Aorta (tissue), 5 donors: ENCODE data around the gene PKDCC. TPM values are rescaled to one million over a fixed set of nuclear protein-coding genes. Genes with fewer than 3 reads are reported as not detected.
A peak's percentile ranks its signal among the peaks of the same experiment; 100 is the strongest.

Source experiments
- ATAC-seq: fragments of 200-7000 bp; cut with Tn5 transposase; one replicate; pipeline ENCODE4 v1.9.1; 2022; ENCODE audit warnings: moderate library complexity; ENCODE audit not compliant: low FRiP score
- DNase-seq, 2 donors: peaks; one replicate each; pipeline ENCODE4 v3.0.0-alpha.2; 2020
- H3K27ac ChIP-seq, 2 donors: one replicate each; pipeline ENCODE4 v1.5.1; 2013; ENCODE audit warnings: low read length in 2 of 2, mild to moderate bottlenecking in 2 of 2, moderate library complexity in 2 of 2, control low read depth in 1 of 2, inconsistent platforms in 1 of 2, low read depth in 1 of 2
- H3K27me3 ChIP-seq, 2 donors: one replicate each; pipeline ENCODE4 v1.6.1; 2013; ENCODE audit warnings: control low read depth in 1 of 2, low read length in 1 of 2, mild to moderate bottlenecking in 1 of 2, moderate library complexity in 1 of 2; ENCODE audit not compliant: insufficient read depth in 2 of 2, control insufficient read depth in 1 of 2
- H3K36me3 ChIP-seq, 2 donors: one replicate each; pipeline ENCODE4 v1.6.1; 2013; ENCODE audit warnings: control low read depth in 1 of 2, low read length in 1 of 2, mild to moderate bottlenecking in 1 of 2; ENCODE audit not compliant: insufficient read depth in 2 of 2, control insufficient read depth in 1 of 2
- H3K4me1 ChIP-seq, 2 donors: one replicate each; pipeline ENCODE4 v1.6.1; 2013; ENCODE audit warnings: low read length in 2 of 2, control low read depth in 1 of 2, mild to moderate bottlenecking in 1 of 2, moderate library complexity in 1 of 2; ENCODE audit not compliant: insufficient read depth in 2 of 2, control insufficient read depth in 1 of 2
- H3K4me3 ChIP-seq, 2 donors: one replicate each; pipeline ENCODE4 v1.5.1; 2013; ENCODE audit warnings: low read length in 2 of 2, control low read depth in 1 of 2, mild to moderate bottlenecking in 1 of 2
- H3K9me3 ChIP-seq: one replicate; pipeline ENCODE4 v1.6.1; 2013; ENCODE audit warnings: mild to moderate bottlenecking, low read length; ENCODE audit not compliant: control insufficient read depth
- WGBS, 2 donors: extraction: QIAGEN DNeasy Blood & Tissue Kit; methylation state at CpG; one replicate each; pipeline ENCODE4 v1.1.7; 2013; 5-methylcytosine and 5-hydroxymethylcytosine counted together
- intact Hi-C, 2 donors: fragments of 100-400 bp; cut with DNase I; formaldehyde crosslinking; loops; one replicate each; pipeline versions ENCODE4 v1.14.2 to v1.15.0; 2022
- polyA plus RNA-seq, 2 donors: library from polyadenylated mRNA; stranded (reverse); fragments of 200-250 nt; gene quantifications; one replicate each; pipeline ENCODE4 v1.2.3, GENCODE V29; 2013
- total RNA-seq, 2 donors: library from RNA; stranded (reverse); fragmentation: NEBNext Ultra II Directional; extraction: Animal tissue kit (Norgen Biotek cat#: 25700); gene quantifications; one replicate each; pipeline ENCODE4 v1.2.1, GENCODE V29; 2021
- donor health status: healthy with polysubstance abuse.
- donor health status: Bipolar disorder and iron deficiency.
- donor health status: DM: no; HTN: no; CAD: no.
- donor health status: DM: no; HTN: no; CAD: no.
- donor health status: DM: yes; HTN: yes; CAD: no.

Gene PKDCC
- total and polyA plus RNA-seq, 4 donors: 48.8 to 258 (median 165) TPM

DNA sequence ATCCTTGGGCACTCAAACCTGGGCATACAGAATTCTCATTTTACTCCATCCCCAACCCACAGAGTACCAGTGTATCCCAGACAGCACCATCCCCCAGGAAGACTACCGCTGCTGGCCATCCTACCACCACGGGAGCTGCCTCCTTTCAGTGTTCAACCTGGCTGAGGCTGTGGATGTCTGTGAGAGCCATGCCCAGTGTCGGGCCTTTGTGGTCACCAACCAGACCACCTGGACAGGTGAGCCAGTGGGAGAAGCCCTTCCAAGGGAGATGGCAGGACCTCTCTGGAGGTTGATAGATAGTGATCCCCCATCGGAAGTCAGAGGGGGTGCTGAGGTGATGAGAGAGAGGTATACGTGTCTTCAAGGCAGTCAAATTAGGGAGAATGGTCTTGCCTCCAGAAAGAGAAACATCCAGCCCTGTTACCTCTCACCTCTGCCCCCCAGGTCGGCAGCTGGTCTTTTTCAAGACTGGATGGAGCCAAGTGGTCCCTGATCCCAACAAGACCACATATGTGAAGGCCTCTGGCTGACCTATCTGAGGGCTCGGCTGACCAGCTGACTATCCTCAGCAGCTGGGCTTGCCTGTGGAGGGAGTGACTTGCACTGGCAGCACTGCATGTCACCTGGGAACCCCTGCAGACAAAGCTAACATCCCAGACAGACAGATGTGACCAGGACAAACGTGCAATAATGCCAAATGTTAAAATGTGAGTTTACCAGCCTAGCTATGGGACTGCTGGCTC lies 9.5 kb downstream of the PKDCC start:
- Histone ChIP-seq H3K27me3 (no peaks in the 10 kb centered on the region), H3K9me3 (no peaks in the 10 kb centered on the region), H3K4me1 (peaks cover 6 to 7% of the 10 kb centered on the region in 2 donors), H3K36me3 (peaks cover 5 to 24% of the 10 kb centered on the region in 2 donors), H3K27ac (peak overlapping the region in 1 of 2 donors; percentile 53), H3K4me3 (no peak overlapping the region)
- intact Hi-C loops: loop anchor here (10.0 kb wide), 2 partner anchors 163 to 1167 kb away; partner anchors contain the start of gene ZFP36L2 (in 1 of the 2)
- no peak for ATAC-seq
- no peak for DNase-seq
- WGBS, 2 donors: 67 to 71% methylated on average over 8 of the region's 8 CpGs

DNA sequence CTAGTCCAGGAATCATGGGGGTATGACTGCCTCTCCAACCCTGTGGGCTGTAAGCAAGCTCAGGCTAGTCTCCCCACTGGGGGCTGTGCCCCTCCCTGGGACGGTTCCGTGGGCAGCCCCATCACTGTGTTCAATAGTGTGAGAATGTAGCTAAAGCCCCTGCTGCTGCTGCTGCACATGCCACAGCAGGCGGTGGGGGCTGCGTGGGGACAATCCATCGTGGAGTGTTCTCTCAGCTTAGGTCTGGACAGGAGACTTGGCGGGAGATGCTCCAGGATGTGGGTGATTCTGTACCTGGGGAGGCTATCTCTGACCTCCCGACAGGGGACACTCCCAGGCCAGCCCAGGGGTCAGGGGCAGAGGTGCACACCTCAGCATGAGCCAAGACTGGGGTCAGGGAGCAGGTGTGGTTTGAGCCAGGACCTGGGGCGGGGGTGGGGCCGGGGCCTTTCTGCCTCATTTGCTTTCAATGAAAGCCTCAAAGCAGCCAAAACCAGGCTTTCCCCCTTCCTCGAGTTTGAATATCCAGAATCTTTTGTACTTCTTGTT lies 10.2 kb downstream of the PKDCC start:
- WGBS, 2 donors: 71 to 73% methylated on average over 10 of the region's 10 CpGs
- H3K4me1 ChIP-seq: peaks cover 6 to 7% of the 10 kb centered on the region in 2 donors

DNA sequence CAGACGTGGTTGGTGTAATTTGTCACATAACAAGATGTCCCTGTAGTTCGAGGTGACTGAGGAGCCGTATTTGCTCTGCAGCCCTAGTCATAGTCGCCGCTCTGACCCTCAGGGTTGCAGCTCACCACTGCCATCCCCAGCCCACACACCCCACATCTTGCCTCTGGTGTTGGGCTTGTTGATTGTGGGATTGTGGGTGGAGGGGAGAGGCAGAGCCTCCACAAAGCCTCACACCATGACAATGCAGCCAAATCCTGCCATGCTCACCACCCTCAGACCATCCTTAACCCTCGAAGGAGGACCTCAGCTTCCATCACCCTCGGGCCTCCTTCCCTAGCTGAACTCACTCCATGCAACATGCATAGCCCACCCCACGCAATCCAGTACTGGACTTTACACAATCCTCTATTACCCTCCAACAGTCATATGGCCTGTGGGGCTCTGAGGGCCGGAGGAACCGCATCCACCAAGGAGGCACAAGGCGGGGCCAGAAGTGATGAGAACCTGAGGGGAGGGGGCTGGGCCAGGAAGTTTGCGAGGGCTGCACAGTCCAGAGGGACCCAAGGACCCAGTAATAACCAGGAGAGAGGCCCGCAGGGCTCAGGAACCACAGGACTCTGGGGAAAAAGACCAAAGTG lies 11.6 kb downstream of the PKDCC start:
- intact Hi-C loops: loop anchor here (10.0 kb wide), 2 partner anchors 165 to 1165 kb away; partner anchors contain the start of gene ZFP36L2 (in 1 of the 2)
- WGBS, 2 donors: 62 to 67% methylated on average over 13 of the region's 13 CpGs
- H3K36me3 ChIP-seq: peaks cover 5 to 24% of the 10 kb centered on the region in 2 donors
- DNase-seq (no peak), ATAC-seq (no peak)
- H3K9me3 ChIP-seq: no peaks in the 10 kb centered on the region
- peak overlapping the region; percentile 43 to 77 for H3K27ac ChIP-seq
- peaks cover 3 to 10% of the 10 kb centered on the region in 2 donors for H3K4me1 ChIP-seq
- H3K27me3 ChIP-seq: no peaks in the 10 kb centered on the region
- H3K4me3 ChIP-seq: no peak overlapping the region

More for the DNA sequence above, 10.2 kb downstream of the PKDCC start:
- no peak overlapping the region for H3K4me3 ChIP-seq
- H3K9me3 ChIP-seq: no peaks in the 10 kb centered on the region
- ATAC-seq: no peak
- intact Hi-C loops: loop anchor here (10.0 kb wide), 2 partner anchors 163 to 1167 kb away; partner anchors contain the start of gene ZFP36L2 (in 1 of the 2)
- H3K27me3 ChIP-seq: no peaks in the 10 kb centered on the region
- H3K36me3 ChIP-seq: peaks cover 5 to 24% of the 10 kb centered on the region in 2 donors
- no peak for DNase-seq
- H3K27ac ChIP-seq: peak overlapping the region in 1 of 2 donors; percentile 25

DNA sequence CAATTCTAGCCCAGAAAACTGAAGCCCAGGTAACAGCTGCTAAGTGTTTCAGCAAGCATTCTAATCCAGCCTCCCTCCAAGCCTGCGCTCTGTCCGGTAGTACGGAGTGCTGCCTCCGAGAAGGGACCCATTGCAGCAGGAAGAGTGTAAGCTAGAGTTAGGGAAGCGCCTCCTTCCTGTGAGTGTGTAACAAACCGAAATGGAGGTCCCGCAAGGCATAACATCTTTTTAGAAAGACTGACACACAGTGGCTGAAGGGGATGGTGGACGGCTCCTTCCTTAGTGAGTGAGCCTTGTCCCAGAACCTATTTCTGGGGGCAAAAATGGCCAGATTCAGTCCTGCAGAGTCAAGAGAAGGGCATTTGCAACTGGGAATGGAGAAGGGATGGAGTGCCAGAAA lies 12.2 kb downstream of the PKDCC start:
- DNase-seq (no peak), ATAC-seq (no peak)
- H3K27me3 ChIP-seq: no peaks in the 10 kb centered on the region
- intact Hi-C loops: loop anchor here in 1 of 2 donors (5.0 kb wide), 1 partner anchor 93 kb away; no protein-coding TSS in a partner anchor
- peaks cover 5 to 22% of the 10 kb centered on the region in 2 donors for H3K36me3 ChIP-seq
- no peaks in the 10 kb centered on the region for H3K9me3 ChIP-seq
- 52 to 59% methylated on average over 8 of the region's 8 CpGs for WGBS, 2 donors
- H3K4me1 ChIP-seq: peaks cover 3 to 10% of the 10 kb centered on the region in 2 donors
- peak overlapping the region; percentile 43 to 77 for H3K27ac ChIP-seq
- H3K4me3 ChIP-seq: no peak overlapping the region

DNA sequence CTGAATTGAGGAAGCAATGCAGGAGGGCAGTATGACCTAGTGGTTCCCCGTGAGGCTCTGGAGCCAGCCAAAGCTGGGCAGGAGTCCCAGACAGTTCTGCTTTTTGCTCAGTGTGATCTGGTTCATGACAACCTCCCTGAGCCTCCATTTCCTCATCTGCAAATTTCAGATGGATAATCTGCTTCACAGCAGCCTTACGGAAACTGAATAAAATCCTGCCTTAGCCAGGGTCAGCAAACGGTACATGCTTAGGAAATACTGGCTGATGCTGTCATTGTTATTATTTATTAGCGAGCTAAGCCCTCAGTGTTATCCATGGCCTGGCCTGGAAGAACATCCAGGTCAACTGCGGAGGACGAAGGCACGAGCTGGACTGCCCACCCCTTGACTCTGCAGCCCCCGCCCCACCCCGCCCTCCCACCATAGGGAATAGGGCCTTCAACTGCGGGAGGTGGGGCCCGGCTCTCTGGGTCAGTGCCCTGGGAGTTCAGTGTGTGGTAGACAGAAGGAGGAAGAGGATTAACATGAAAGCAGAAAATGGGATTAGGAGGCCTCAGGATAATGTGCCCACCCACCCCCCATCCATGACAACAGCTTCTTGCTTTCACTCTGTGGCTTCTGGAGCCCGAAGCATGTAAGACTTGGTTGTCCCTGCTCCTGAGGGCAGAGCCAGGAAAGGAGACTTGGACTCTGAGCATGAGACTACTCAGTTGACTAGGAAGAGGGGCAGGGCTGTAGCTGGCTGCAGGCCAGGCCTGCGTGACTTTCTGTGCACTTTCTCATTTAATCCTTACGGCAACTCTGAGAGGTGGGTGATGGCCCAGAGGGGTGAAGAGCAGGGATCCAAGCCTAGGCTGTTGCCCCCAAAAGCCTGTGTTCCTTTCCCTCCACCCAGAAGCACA lies 13.1 kb downstream of the PKDCC start:
- Histone ChIP-seq H3K4me1 (peaks cover 3 to 8% of the 10 kb centered on the region in 2 donors), H3K27me3 (no peaks in the 10 kb centered on the region), H3K36me3 (peaks cover 3 to 20% of the 10 kb centered on the region in 2 donors), H3K9me3 (no peaks in the 10 kb centered on the region), H3K4me3 (no peak overlapping the region), H3K27ac (peak overlapping the region; percentile 79 to 87)
- ATAC-seq: peak; percentile 71
- intact Hi-C loops: loop anchor here in 1 of 2 donors (5.0 kb wide), 1 partner anchor 94 kb away; no protein-coding TSS in a partner anchor
- DNase-seq: peak; percentile 83 to 84
- WGBS, 2 donors: 9 to 12% methylated on average over 14 of the region's 14 CpGs

DNA sequence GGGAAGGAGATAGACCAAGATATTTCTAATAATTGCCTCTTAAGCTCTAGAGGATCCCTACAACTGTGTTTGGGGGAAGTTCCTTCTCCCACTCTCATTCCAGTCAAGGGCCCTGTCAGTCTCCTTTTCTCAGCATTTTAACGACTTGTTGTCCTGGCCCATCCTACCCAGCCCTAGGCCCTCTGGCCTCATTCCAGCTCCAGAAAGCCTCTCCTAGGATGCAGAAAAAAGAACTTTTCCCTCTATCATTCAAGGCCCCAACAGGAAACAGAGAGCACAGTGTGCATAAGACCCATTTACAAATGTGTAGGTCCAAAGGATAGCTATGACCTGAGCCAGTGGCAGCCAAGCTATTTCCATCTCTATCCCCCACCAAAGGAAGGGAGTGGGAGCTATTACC lies 14.0 kb downstream of the PKDCC start:
- no peak for ATAC-seq
- WGBS, 2 donors: 35 to 42% methylated on average over 1 of the region's 1 CpG
- H3K36me3 ChIP-seq: peaks cover 3 to 17% of the 10 kb centered on the region in 2 donors
- H3K27ac ChIP-seq: peak overlapping the region; percentile 79 to 87
- peaks cover 3 to 8% of the 10 kb centered on the region in 2 donors for H3K4me1 ChIP-seq
- no peaks in the 10 kb centered on the region for H3K27me3 ChIP-seq
- no peak overlapping the region for H3K4me3 ChIP-seq
- H3K9me3 ChIP-seq: no peaks in the 10 kb centered on the region
- no peak for DNase-seq
- intact Hi-C loops: loop anchor here in 1 of 2 donors (5.0 kb wide), 1 partner anchor 95 kb away; no protein-coding TSS in a partner anchor

DNA sequence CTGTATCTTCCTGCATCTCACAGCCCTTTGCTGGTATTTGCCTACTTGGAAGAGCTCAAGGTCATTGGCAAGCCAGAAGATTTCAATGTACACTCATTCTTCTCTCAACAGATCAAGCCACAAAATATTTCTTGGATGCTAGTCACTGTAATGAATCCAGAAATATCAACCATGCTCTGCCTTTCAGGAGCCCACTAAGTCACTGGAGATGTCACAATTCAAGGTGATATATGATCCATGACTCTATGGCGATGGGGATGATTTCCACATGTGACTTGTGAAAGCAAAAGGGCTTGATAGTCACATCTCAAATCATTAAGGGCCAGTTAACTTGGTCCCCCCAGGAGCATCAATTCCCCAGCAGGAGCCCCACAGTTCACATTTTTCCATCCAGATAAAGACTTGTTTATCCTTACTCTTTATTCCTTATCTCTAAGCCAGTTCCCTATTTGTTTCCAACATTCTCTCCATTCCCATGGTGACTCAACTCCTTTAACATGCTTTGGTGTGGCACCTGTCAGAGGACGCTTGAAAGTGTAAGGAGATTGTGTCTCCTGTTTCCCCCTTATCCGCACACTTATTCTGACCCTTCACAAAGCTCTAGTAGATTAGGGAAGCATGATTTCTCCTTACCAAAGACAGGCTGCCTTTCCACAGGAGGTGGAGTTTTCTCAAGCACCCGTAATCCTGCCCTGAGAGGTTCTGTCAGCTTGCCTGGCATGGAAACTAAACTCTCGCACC lies 15.8 kb downstream of the PKDCC start:
- no peaks in the 10 kb centered on the region for H3K9me3 ChIP-seq
- 8 to 16% methylated on average over 5 of the region's 5 CpGs for WGBS, 2 donors
- intact Hi-C loops: loop anchor here in 1 of 2 donors (5.0 kb wide), 1 partner anchor 96 kb away; no protein-coding TSS in a partner anchor
- DNase-seq (no peak), ATAC-seq (peak; percentile 24)
- no peak overlapping the region for H3K4me3 ChIP-seq
- no peaks in the 10 kb centered on the region for H3K27me3 ChIP-seq
- peaks cover 3 to 8% of the 10 kb centered on the region in 2 donors for H3K4me1 ChIP-seq
- H3K27ac ChIP-seq: peak overlapping the region; percentile 96 to 97
- peaks cover 0 to 6% of the 10 kb centered on the region in 2 donors for H3K36me3 ChIP-seq
